Astrocyte of the hippocampus (primary cell): ENCODE measurements around the gene ADCY1.

ENCODE experiments used
- DNase-seq: peaks from one replicate; pipeline ENCODE4 v3.0.0; 2011; ENCODE audit warnings: low read depth, low spot score

Gene ADCY1

GRCh38 chr7:45650404-45651394, 76.5 kb downstream of the ADCY1 start:
- no peak for DNase-seq

GRCh38 chr7:45651540-45651939, 77.4 kb downstream of the ADCY1 start:
- DNase-seq, result no peak

GRCh38 chr7:45652630-45653029, 78.5 kb downstream of the ADCY1 start:
- DNase-seq, result no peak

GRCh38 chr7:45653209-45653907, 79.2 kb downstream of the ADCY1 start:
- DNase-seq, result no peak

GRCh38 chr7:45654341-45654740, 80.2 kb downstream of the ADCY1 start:
- no peak for DNase-seq

GRCh38 chr7:45655539-45655938, 81.4 kb downstream of the ADCY1 start:
- no peak for DNase-seq

GRCh38 chr7:45656431-45656830, 82.3 kb downstream of the ADCY1 start:
- no peak for DNase-seq

- no peak for DNase-seq
Observed at GRCh38 chr7:45657136-45657889, 83.1 kb downstream of the ADCY1 start.

- no peak for DNase-seq
Observed at GRCh38 chr7:45657890-45658715, 83.9 kb downstream of the ADCY1 start.

- no peak for DNase-seq
Observed at GRCh38 chr7:45658716-45659495, 84.7 kb downstream of the ADCY1 start.

- DNase-seq, result no peak
Observed at GRCh38 chr7:45659496-45660139, 85.5 kb downstream of the ADCY1 start.

- no peak for DNase-seq
Observed at GRCh38 chr7:45660201-45660900, 86.2 kb downstream of the ADCY1 start.

GRCh38 chr7:45660901-45661211, 86.7 kb downstream of the ADCY1 start:
- DNase-seq, result no peak

- DNase-seq, result no peak
Observed at GRCh38 chr7:45661302-45661995, 87.3 kb downstream of the ADCY1 start.

- DNase-seq, result no peak
Observed at GRCh38 chr7:45662018-45662417, 87.8 kb downstream of the ADCY1 start.

GRCh38 chr7:45662540-45663166, 88.5 kb downstream of the ADCY1 start:
- no peak for DNase-seq

- DNase-seq, result no peak
Observed at GRCh38 chr7:45663167-45663921, 89.2 kb downstream of the ADCY1 start.
